H9 (cell line): ENCODE data around the gene SDK1. TPM values are rescaled to one million over a fixed set of nuclear protein-coding genes. Genes with fewer than 3 reads are reported as not detected.

Source experiments
- DNase-seq: peaks from one replicate; pipeline ENCODE4 v3.0.0-alpha.2; 2017
- H2AFZ ChIP-seq: one replicate; pipeline ENCODE4 v1.6.1; 2013; ENCODE audit warnings: mild to moderate bottlenecking, low read length, control low read depth, moderate library complexity
- H2AK5ac ChIP-seq: 2 replicates; pipeline ENCODE4 v1.6.1; 2013; ENCODE audit warnings: low read length, control low read depth, mixed read lengths; ENCODE audit not compliant: insufficient read length
- H2BK120ac ChIP-seq: one replicate; pipeline ENCODE4 v1.6.1; 2013; ENCODE audit warnings: low read depth, mild to moderate bottlenecking, low read length, control low read depth, inconsistent platforms; ENCODE audit not compliant: poor library complexity, severe bottlenecking
- H2BK12ac ChIP-seq: 2 replicates; pipeline ENCODE4 v1.6.1; 2013; ENCODE audit warnings: low read length, control low read depth, mixed read lengths, low read depth; ENCODE audit not compliant: insufficient read length
- H2BK15ac ChIP-seq: 2 replicates; pipeline ENCODE4 v1.6.1; 2013; ENCODE audit warnings: low read depth, low read length, control low read depth
- H2BK20ac ChIP-seq: one replicate; pipeline ENCODE4 v1.6.1; 2013; ENCODE audit warnings: low read depth, mild to moderate bottlenecking, low read length, control low read depth, inconsistent platforms; ENCODE audit not compliant: poor library complexity, severe bottlenecking
- H2BK5ac ChIP-seq: 2 replicates; pipeline ENCODE4 v1.6.1; 2013; ENCODE audit warnings: low read length, control low read depth, mixed read lengths; ENCODE audit not compliant: insufficient read length
- H3K14ac ChIP-seq: 2 replicates; pipeline ENCODE4 v1.6.1; 2013; ENCODE audit warnings: low read length, control low read depth; ENCODE audit not compliant: insufficient read depth
- H3K18ac ChIP-seq: 2 replicates; pipeline ENCODE4 v1.6.1; 2013; ENCODE audit warnings: low read depth, mild to moderate bottlenecking, mixed read lengths, low read length, control low read depth; ENCODE audit not compliant: insufficient read length
- H3K23ac ChIP-seq: 2 replicates; pipeline ENCODE4 v1.6.1; 2013; ENCODE audit warnings: low read length, control low read depth, mixed read lengths, low read depth; ENCODE audit not compliant: insufficient read length
- H3K23me2 ChIP-seq: 2 replicates; pipeline ENCODE4 v1.6.1; 2013; ENCODE audit warnings: low read depth, mild to moderate bottlenecking, mixed read lengths, low read length, control low read depth; ENCODE audit not compliant: insufficient read length, poor library complexity, severe bottlenecking
- H3K27ac ChIP-seq: 2 replicates; pipeline ENCODE4 v1.5.1; 2013; ENCODE audit warnings: low read length, control low read depth, mixed read lengths, low read depth; ENCODE audit not compliant: insufficient read length
- H3K27me3 ChIP-seq: 2 replicates; pipeline ENCODE4 v1.6.1; 2013; ENCODE audit warnings: low read length, control low read depth, inconsistent platforms; ENCODE audit not compliant: insufficient read depth
- H3K4ac ChIP-seq: 2 replicates; pipeline ENCODE4 v1.6.1; 2013; ENCODE audit warnings: low read depth, mild to moderate bottlenecking, control low read depth, inconsistent platforms, low read length, moderate library complexity
- H3K4me1 ChIP-seq: 2 replicates; pipeline ENCODE4 v1.6.1; 2013; ENCODE audit warnings: low read length, control low read depth, inconsistent platforms; ENCODE audit not compliant: insufficient read depth
- H3K4me2 ChIP-seq: 2 replicates; pipeline ENCODE4 v1.6.1; 2013; ENCODE audit warnings: low read length, control low read depth, mixed read lengths; ENCODE audit not compliant: insufficient read length, insufficient read depth
- H3K56ac ChIP-seq: 2 replicates; pipeline ENCODE4 v1.6.1; 2013; ENCODE audit warnings: low read depth, mild to moderate bottlenecking, mixed read lengths, low read length, control low read depth; ENCODE audit not compliant: insufficient read length
- H3K79me1 ChIP-seq: 2 replicates; pipeline ENCODE4 v1.6.1; 2013; ENCODE audit warnings: low read depth, mild to moderate bottlenecking, moderate library complexity, low read length, control low read depth, inconsistent platforms; ENCODE audit not compliant: insufficient read depth, poor library complexity, severe bottlenecking
- H3K79me2 ChIP-seq: 2 replicates; pipeline ENCODE4 v1.6.1; 2013; ENCODE audit warnings: low read length, control low read depth, inconsistent platforms; ENCODE audit not compliant: insufficient read depth
- H3K9ac ChIP-seq: 2 replicates; pipeline ENCODE4 v1.6.1; 2013; ENCODE audit warnings: low read length, control low read depth, mixed read lengths; ENCODE audit not compliant: insufficient read length; ENCODE audit errors: extremely low read depth
- H3K9me3 ChIP-seq: one replicate; pipeline ENCODE4 v1.6.1; 2013; ENCODE audit warnings: low read depth, low read length, inconsistent platforms; ENCODE audit not compliant: control insufficient read depth
- H3T11ph ChIP-seq: one replicate; pipeline ENCODE4 v1.6.1; 2013; ENCODE audit warnings: mild to moderate bottlenecking, low read length, control low read depth, inconsistent platforms
- H4K20me1 ChIP-seq: one replicate; pipeline ENCODE4 v1.6.1; 2013; ENCODE audit not compliant: control insufficient read depth, insufficient read length, insufficient read depth
- H4K5ac ChIP-seq: 2 replicates; pipeline ENCODE4 v1.6.1; 2013; ENCODE audit warnings: low read depth, mild to moderate bottlenecking, mixed read lengths, low read length, control low read depth; ENCODE audit not compliant: insufficient read length
- H4K8ac ChIP-seq: replicated peaks from 2 replicates; pipeline ENCODE4 v1.6.1; 2013; ENCODE audit warnings: low read length, control low read depth, mixed read lengths, low read depth; ENCODE audit not compliant: insufficient read length
- H4K91ac ChIP-seq: 2 replicates; pipeline ENCODE4 v1.6.1; 2013; ENCODE audit warnings: low read depth, mild to moderate bottlenecking, moderate library complexity, mixed read lengths, low read length, control low read depth; ENCODE audit not compliant: insufficient read length
- H3K27ac Mint-ChIP-seq, 3 experiments: 2 replicates in 2 of 3; 3 replicates in 1 of 3; pipeline ENCODE4 v1.8.0; 2020 to 2021; ENCODE audit warnings: mixed read lengths in 3 of 3, mild to moderate bottlenecking in 1 of 3, moderate library complexity in 1 of 3
- H3K27me3 Mint-ChIP-seq: 2 replicates; pipeline ENCODE4 v1.8.0; 2021; ENCODE audit warnings: low read depth, mild to moderate bottlenecking, moderate library complexity, mixed read lengths
- H3K36me3 Mint-ChIP-seq, 3 experiments: 2 replicates in 2 of 3; 3 replicates in 1 of 3; pipeline ENCODE4 v1.8.0; 2020 to 2021; ENCODE audit warnings: low read depth in 3 of 3, mixed read lengths in 3 of 3; ENCODE audit not compliant: insufficient read depth in 1 of 3
- H3K4me1 Mint-ChIP-seq, 2 experiments: 2 replicates each; pipeline ENCODE4 v1.8.0; 2020; ENCODE audit warnings: mixed read lengths in 2 of 2
- H3K4me3 Mint-ChIP-seq, 2 experiments: 2 replicates in 1 of 2; 3 replicates in 1 of 2; pipeline ENCODE4 v1.8.0; 2020 to 2021; ENCODE audit warnings: mild to moderate bottlenecking in 2 of 2, mixed read lengths in 2 of 2, moderate library complexity in 1 of 2
- H3K9me3 Mint-ChIP-seq, 2 experiments: 2 replicates in 1 of 2; 3 replicates in 1 of 2; pipeline ENCODE4 v1.8.0; 2020; ENCODE audit warnings: mild to moderate bottlenecking in 2 of 2, mixed read lengths in 2 of 2, moderate library complexity in 1 of 2
- WGBS: extraction: QIAGEN DNeasy Blood & Tissue Kit; methylation state at CpG from one replicate; pipeline ENCODE4 v1.1.7; 2013; ENCODE audit warnings: missing lambda C conversion rate, low lambda C conversion rate, mixed read lengths; ENCODE audit not compliant: insufficient read length; ENCODE audit errors: extremely low coverage; 5-methylcytosine and 5-hydroxymethylcytosine counted together
- total RNA-seq: library from RNA; stranded (reverse); gene quantifications from 2 replicates; pipeline ENCODE4 v1.2.1, GENCODE V29; 2021
- TF ChIP-seq, protein P1 (sequence below): fragments of 200-600 bp; sonication (generic); conservative IDR thresholded peaks from 3 replicates; pipeline ENCODE4 v1.8.0; 2021; ENCODE audit warnings: antibody characterized with exemption, mild to moderate bottlenecking

The SDK1 gene
- total RNA-seq, 1 experiment from 2014 or later: 8.7 TPM

DNA sequence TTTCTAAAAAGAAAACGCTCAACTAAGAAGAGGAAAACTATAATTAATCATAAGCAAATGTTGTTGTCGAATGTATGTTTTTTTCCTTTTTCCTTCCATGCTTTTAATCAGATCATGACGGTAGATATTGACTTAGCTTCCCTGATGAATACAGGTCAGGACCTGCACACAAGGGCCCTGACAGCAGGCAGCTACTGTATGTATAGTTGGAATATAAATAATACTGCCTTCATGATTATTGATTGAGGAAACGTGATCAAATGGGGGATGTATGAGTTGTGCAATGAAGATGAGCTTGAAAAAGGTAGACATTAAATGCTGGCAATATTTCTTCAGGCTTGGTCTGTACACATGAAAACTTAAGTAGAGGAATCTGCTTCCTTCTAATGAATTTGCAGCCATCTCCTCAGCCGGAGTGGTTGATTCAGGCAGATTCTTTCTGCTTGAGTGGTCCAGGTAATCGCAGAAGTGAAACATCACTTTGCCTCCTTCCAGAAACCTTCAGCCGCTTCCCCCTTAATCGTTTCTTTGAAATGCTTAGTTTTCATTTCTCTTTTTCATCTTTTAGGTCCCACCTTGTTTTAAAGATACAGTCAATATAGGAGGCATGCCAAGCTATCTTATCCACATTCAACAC, 656.5 kb downstream of the SDK1 start:
- no peaks in the 10 kb centered on the region for H3K4me1 ChIP-seq
- WGBS: no CpG with 5 or more reads among the region's 8 CpGs
- no peak overlapping the region for H3K27ac ChIP-seq
- TF ChIP-seq, protein P1, sequence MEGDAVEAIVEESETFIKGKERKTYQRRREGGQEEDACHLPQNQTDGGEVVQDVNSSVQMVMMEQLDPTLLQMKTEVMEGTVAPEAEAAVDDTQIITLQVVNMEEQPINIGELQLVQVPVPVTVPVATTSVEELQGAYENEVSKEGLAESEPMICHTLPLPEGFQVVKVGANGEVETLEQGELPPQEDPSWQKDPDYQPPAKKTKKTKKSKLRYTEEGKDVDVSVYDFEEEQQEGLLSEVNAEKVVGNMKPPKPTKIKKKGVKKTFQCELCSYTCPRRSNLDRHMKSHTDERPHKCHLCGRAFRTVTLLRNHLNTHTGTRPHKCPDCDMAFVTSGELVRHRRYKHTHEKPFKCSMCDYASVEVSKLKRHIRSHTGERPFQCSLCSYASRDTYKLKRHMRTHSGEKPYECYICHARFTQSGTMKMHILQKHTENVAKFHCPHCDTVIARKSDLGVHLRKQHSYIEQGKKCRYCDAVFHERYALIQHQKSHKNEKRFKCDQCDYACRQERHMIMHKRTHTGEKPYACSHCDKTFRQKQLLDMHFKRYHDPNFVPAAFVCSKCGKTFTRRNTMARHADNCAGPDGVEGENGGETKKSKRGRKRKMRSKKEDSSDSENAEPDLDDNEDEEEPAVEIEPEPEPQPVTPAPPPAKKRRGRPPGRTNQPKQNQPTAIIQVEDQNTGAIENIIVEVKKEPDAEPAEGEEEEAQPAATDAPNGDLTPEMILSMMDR: no peak
- no peak overlapping the region for H3K18ac ChIP-seq
- no peaks in the 10 kb centered on the region for H3K23me2 ChIP-seq
- H4K91ac ChIP-seq: no peak overlapping the region
- no peak overlapping the region for H3K14ac ChIP-seq
- Mint-ChIP-seq H3K27ac (no peak overlapping the region), H3K36me3 (no peaks in the 10 kb centered on the region; a peak in 1 of 7 replicates), H3K9me3 (no peaks in the 10 kb centered on the region), H3K4me3 (no peak overlapping the region), H3K4me1 (no peaks in the 10 kb centered on the region), H3K27me3 (no peaks in the 10 kb centered on the region)
- no peak overlapping the region for H3K56ac ChIP-seq
- H3K23ac ChIP-seq: no peak overlapping the region
- H3K27me3 ChIP-seq: no peaks in the 10 kb centered on the region
- no peak for DNase-seq
- H2BK120ac ChIP-seq: no peak overlapping the region
- H2AK5ac ChIP-seq: no peak overlapping the region
- no peaks in the 10 kb centered on the region for H3K79me2 ChIP-seq
- no peak overlapping the region for H2BK12ac ChIP-seq
- H2AFZ ChIP-seq: no peak overlapping the region
- H3K79me1 ChIP-seq: no peaks in the 10 kb centered on the region
- H2BK15ac ChIP-seq: no peak overlapping the region
- no peak overlapping the region for H3K4me2 ChIP-seq
- H3T11ph ChIP-seq: no peak overlapping the region
- no peak overlapping the region for H4K8ac ChIP-seq
- H4K5ac ChIP-seq: no peak overlapping the region
- H2BK20ac ChIP-seq: no peak overlapping the region
- H3K9ac ChIP-seq: no peak overlapping the region
- no peaks in the 10 kb centered on the region for H4K20me1 ChIP-seq
- no peak overlapping the region for H3K4ac ChIP-seq
- no peaks in the 10 kb centered on the region for H3K9me3 ChIP-seq
- H2BK5ac ChIP-seq: no peak overlapping the region
